ENCODE data around the gene UMOD.

- TF ChIP-seq CTCF (IDR thresholded peaks at IDR 0.05; ENCODE audit: borderline replicate concordance, extremely low read depth, low read length, poor library complexity, severe bottlenecking) = no peak
- no peak for TF ChIP-seq EZH2 (IDR thresholded peaks at IDR 0.05; ENCODE audit: borderline replicate concordance, low read depth, low read length, severe bottlenecking)
Observed at GRCh38 chr16:20372701-20373100, 20.2 kb upstream of the UMOD start.
